Prostate gland (tissue), 2 donors: ENCODE measurements around the gene CNTNAP2. TPM values are rescaled to one million over a fixed set of nuclear protein-coding genes. Genes with fewer than 3 reads are reported as not detected.

ENCODE experiments used
- DNase-seq: peaks from one replicate; pipeline ENCODE4 v3.0.0-alpha.2; 2019; ENCODE audit warnings: low spot score
- H3K27ac ChIP-seq, 2 donors: fragments of 200-600 bp; sonication (generic); 2 replicates each; pipeline ENCODE4 v1.5.1; 2017 to 2019
- H3K27me3 ChIP-seq: fragments of 200-600 bp; sonication (generic); replicated peaks from 2 replicates; pipeline ENCODE4 v1.5.1; 2019; ENCODE audit not compliant: insufficient read depth
- H3K36me3 ChIP-seq, 2 donors: fragments of 200-600 bp; sonication (generic); 1 replicate in 1 of 2; 2 replicates in 1 of 2; pipeline versions ENCODE4 v1.5.1 to v1.8.1; 2017 to 2019
- H3K4me1 ChIP-seq: fragments of 200-600 bp; sonication (generic); replicated peaks from 2 replicates; pipeline ENCODE4 v1.5.1; 2019
- H3K4me3 ChIP-seq, 2 donors: fragments of 200-600 bp; sonication (generic); 2 replicates each; pipeline ENCODE4 v1.5.1; 2017 to 2019
- H3K9me3 ChIP-seq: fragments of 200-600 bp; sonication (generic); 2 replicates; pipeline ENCODE4 v1.5.1; 2017
- POLR2A ChIP-seq: fragments of 450-650 bp; IDR thresholded peaks from one replicate; pipeline ENCODE4 v1.6.1; 2016; ENCODE audit warnings: antibody characterized with exemption, mild to moderate bottlenecking
- POLR2AphosphoS5 ChIP-seq: sonication (generic); formaldehyde crosslinking; IDR thresholded peaks from one replicate; pipeline ENCODE4 v1.6.1; 2017; ENCODE audit warnings: antibody characterized with exemption
- WGBS: methylation state at CpG from one replicate; pipeline ENCODE4 v1.1.5; 2018; 5-methylcytosine and 5-hydroxymethylcytosine counted together
- intact Hi-C: fragments of 100-400 bp; cut with DNase I; formaldehyde crosslinking; loops from one replicate; pipeline ENCODE4 v1.14.2; 2022
- total RNA-seq, 2 donors: library from RNA; depleted of rRNA; stranded (reverse); fragments of >200 nt; gene quantifications; one replicate each; pipeline ENCODE4 v1.1.0, GENCODE V29; 2016
- TF ChIP-seq, protein P1 (sequence below), 4 experiments: fragments of 200-600 bp in 2 of 4; fragments of 450-650 bp in 2 of 4; sonication (generic) in 2 of 4; IDR thresholded peaks; 1 replicate in 3 of 4; 2 replicates in 1 of 4; pipeline ENCODE4 v1.5.1; 2016 to 2019; ENCODE audit warnings: antibody characterized with exemption in 4 of 4, mild to moderate bottlenecking in 2 of 4, moderate library complexity in 2 of 4

The CNTNAP2 gene
- total RNA-seq, 2 donors from 2014 or later: 10.6 to 43.7 TPM

- 15% methylated on average over 1 of the region's 1 CpG for WGBS
- intact Hi-C loops: no loop called here
- TF ChIP-seq POLR2AphosphoS5 (no peak), POLR2A (no peak)
- peak; percentile 6 for DNase-seq
- H3K9me3 ChIP-seq: no peaks in the 10 kb centered on the region
- H3K36me3 ChIP-seq: no peaks in the 10 kb centered on the region
- H3K27ac ChIP-seq: no peak overlapping the region
- no peaks in the 10 kb centered on the region for H3K4me1 ChIP-seq
- H3K4me3 ChIP-seq: no peak overlapping the region
- no peaks in the 10 kb centered on the region for H3K27me3 ChIP-seq
These were observed 91.9 kb downstream of the CNTNAP2 start for GRCh38 chr7:146208492-146208891.

DNA sequence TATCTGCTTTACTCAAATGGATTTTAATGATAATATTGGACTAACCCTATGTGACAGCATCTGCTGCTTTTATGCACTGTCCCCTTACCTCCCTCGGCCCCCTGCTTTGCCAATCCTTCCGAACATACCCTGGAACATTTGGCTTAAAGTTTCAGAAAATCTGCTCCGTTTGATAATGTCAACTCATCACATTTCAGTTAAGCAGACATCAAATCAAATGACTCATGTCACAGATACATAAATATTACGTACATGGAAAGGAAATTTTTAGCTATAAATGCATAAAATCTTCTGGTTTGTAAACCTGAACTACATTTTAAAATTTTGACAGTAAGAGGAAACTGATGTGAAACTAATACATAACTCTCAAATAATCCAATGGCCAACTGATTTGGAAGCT lies 98.2 kb downstream of the CNTNAP2 start:
- Histone ChIP-seq H3K36me3 (no peaks in the 10 kb centered on the region), H3K9me3 (no peaks in the 10 kb centered on the region), H3K27me3 (no peaks in the 10 kb centered on the region), H3K27ac (no peak overlapping the region), H3K4me3 (no peak overlapping the region), H3K4me1 (no peaks in the 10 kb centered on the region)
- no peak for DNase-seq
- intact Hi-C loops: no loop called here
- TF ChIP-seq POLR2A (no peak), POLR2AphosphoS5 (no peak)
- TF ChIP-seq, protein P1, sequence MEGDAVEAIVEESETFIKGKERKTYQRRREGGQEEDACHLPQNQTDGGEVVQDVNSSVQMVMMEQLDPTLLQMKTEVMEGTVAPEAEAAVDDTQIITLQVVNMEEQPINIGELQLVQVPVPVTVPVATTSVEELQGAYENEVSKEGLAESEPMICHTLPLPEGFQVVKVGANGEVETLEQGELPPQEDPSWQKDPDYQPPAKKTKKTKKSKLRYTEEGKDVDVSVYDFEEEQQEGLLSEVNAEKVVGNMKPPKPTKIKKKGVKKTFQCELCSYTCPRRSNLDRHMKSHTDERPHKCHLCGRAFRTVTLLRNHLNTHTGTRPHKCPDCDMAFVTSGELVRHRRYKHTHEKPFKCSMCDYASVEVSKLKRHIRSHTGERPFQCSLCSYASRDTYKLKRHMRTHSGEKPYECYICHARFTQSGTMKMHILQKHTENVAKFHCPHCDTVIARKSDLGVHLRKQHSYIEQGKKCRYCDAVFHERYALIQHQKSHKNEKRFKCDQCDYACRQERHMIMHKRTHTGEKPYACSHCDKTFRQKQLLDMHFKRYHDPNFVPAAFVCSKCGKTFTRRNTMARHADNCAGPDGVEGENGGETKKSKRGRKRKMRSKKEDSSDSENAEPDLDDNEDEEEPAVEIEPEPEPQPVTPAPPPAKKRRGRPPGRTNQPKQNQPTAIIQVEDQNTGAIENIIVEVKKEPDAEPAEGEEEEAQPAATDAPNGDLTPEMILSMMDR (IDR thresholded peaks at IDR 0.05): no peak
- WGBS: 90% methylated on average over 4 of the region's 4 CpGs

DNA sequence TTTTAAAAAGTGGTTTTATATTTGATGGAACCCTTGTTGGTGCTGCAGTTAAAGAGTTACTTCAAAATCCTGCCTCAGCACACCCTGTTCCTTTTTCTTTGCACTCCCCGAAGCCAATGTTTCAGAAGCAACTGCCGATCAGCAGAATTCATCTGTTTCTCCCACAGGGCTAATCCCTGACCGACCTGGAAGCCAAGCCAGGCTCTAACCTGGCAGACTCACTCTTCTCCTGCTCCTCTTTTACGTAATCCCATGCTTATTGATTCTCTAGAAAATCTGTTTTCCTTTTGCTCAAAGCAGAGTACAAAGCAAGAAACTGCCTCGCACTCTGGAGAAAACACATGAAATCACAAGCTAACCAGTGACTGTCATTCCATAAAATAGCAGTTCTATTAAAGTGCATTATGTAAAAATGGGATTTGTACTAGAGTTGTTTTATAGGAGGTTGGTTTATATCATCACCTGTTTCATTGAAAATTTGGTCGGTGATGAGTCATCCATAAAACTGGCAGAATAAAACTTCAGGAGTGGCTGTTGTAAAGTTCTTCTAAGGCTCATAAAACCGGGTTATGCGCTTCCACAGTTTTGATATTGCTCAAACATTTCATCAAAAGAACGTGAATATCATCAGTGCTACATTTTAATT lies 99.9 kb downstream of the CNTNAP2 start:
- H3K4me1 ChIP-seq: no peaks in the 10 kb centered on the region
- intact Hi-C loops: no loop called here
- no peaks in the 10 kb centered on the region for H3K36me3 ChIP-seq
- TF ChIP-seq, protein P1 (IDR thresholded peaks at IDR 0.05): no peak
- TF ChIP-seq POLR2AphosphoS5 (no peak), POLR2A (no peak)
- no peak overlapping the region for H3K27ac ChIP-seq
- H3K4me3 ChIP-seq: no peak overlapping the region
- H3K9me3 ChIP-seq: no peaks in the 10 kb centered on the region
- H3K27me3 ChIP-seq: no peaks in the 10 kb centered on the region
- 16% methylated on average over 9 of the region's 9 CpGs for WGBS
- no peak for DNase-seq

DNA sequence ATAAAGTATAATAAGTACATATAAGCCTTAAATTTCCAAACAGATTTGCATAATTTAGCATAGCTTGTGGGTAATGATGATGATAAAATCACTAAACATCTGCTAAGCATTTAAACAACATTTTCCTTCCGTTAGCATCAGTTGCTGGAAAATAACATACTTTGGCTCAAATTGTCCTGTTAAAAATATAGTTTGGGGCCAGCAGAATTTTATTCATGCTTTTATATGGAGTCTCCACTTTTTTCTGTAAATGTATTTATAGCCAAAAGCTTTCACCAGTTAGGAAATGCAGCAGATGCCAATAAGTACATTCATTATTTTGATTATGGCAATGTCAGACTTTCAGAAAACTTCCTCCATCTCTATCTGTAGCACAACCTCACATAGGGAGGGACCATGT lies 107.2 kb downstream of the CNTNAP2 start:
- H3K9me3 ChIP-seq: no peaks in the 10 kb centered on the region
- no peaks in the 10 kb centered on the region for H3K4me1 ChIP-seq
- no peaks in the 10 kb centered on the region for H3K27me3 ChIP-seq
- 67% methylated on average over 1 of the region's 1 CpG for WGBS
- intact Hi-C loops: no loop called here
- no peak overlapping the region for H3K4me3 ChIP-seq
- H3K27ac ChIP-seq: no peak overlapping the region
- no peak for DNase-seq
- TF ChIP-seq POLR2A: no peak
- no peak for TF ChIP-seq POLR2AphosphoS5
- TF ChIP-seq, protein P1 (IDR thresholded peaks at IDR 0.05): no peak
- no peaks in the 10 kb centered on the region for H3K36me3 ChIP-seq

DNA sequence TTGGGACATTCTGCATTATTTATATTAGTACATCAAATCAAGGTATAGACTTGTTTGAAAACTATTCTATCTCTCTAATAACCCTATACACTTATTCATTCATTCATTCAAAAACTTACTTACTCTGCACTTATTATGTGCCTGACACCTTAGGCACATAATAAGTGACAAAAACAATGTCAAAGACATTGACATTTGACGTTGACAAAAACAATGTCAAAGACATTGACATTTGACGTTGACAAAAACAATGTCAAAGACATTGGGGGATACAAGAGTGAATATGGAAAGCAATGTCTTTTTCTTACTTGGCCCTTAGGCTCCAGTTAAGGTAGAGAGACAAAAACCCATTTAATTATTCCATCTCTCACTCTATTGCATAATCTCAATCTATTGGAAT lies 116.0 kb downstream of the CNTNAP2 start:
- Histone ChIP-seq H3K27ac (no peak overlapping the region), H3K36me3 (no peaks in the 10 kb centered on the region), H3K27me3 (no peaks in the 10 kb centered on the region), H3K9me3 (no peaks in the 10 kb centered on the region), H3K4me1 (no peaks in the 10 kb centered on the region), H3K4me3 (no peak overlapping the region)
- DNase-seq: no peak
- WGBS: 86% methylated on average over 2 of the region's 2 CpGs
- intact Hi-C loops: no loop called here
- TF ChIP-seq POLR2AphosphoS5 (no peak), POLR2A (no peak)
- TF ChIP-seq, protein P1 (IDR thresholded peaks at IDR 0.05): no peak
